HepG2 (cell line): Measurements from ENCODE around the gene OR11G2.

ENCODE experiments used
- IRF2 ChIP-seq: IDR thresholded peaks from 2 replicates; pipeline ENCODE4 v1.6.1; 2018; ENCODE audit warnings: missing genetic modification reagents, missing compliant biosample characterization
- NR2F1 ChIP-seq, 2 experiments: fragments of 450-650 bp in 1 of 2; formaldehyde crosslinking in 1 of 2; IDR thresholded peaks; 2 replicates each; pipeline versions ENCODE4 v1.5.0 to v1.6.1; 2016 to 2020; ENCODE audit warnings: mild to moderate bottlenecking in 1 of 2, missing compliant biosample characterization in 1 of 2, missing genetic modification reagents in 1 of 2, moderate library complexity in 1 of 2
- ZNF253 ChIP-seq: sonication (generic); formaldehyde crosslinking; IDR thresholded peaks from 2 replicates; pipeline ENCODE4 v1.8.0; 2022; ENCODE audit warnings: mild to moderate bottlenecking, missing genetic modification reagents, borderline replicate concordance
- ZNF619 ChIP-seq: sonication (generic); formaldehyde crosslinking; IDR thresholded peaks from 2 replicates; pipeline ENCODE4 v1.4.0; 2020; ENCODE audit warnings: mild to moderate bottlenecking, missing genetic modification reagents
- TF ChIP-seq, protein P1 (sequence below): sonication (generic); formaldehyde crosslinking; IDR thresholded peaks from 2 replicates; pipeline ENCODE4 v1.5.1; 2020; ENCODE audit warnings: missing genetic modification reagents, mild to moderate bottlenecking, borderline replicate concordance
- TF ChIP-seq, protein P2 (sequence below): sonication (generic); formaldehyde crosslinking; IDR thresholded peaks from 2 replicates; pipeline ENCODE4 v1.4.0; 2020; ENCODE audit warnings: missing genetic modification reagents, borderline replicate concordance
- TF ChIP-seq, protein P3 (sequence below): sonication (generic); formaldehyde crosslinking; conservative IDR thresholded peaks from 2 replicates; pipeline ENCODE4 v1.4.0; 2020; ENCODE audit warnings: missing genetic modification reagents

DNA sequence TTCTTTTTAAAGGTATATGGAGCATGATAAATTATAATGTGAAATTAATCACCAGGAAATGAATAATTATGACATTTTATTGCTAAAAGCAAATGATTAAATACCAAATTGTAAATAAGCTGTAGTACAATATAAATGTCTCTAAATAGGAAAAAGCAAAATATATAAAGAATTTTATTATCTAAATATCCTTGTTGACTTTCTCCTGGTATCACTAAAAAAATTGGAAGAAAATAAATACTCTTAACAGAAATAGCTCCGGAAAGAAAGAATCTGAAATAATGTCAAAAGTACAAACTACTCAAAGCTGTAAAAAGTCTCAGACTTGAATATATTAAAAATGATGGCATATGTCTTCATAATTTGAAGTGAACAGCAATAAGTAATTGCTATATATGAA lies 38.0 kb downstream of the OR11G2 start, which contains the start of gene OR11H7:
- TF ChIP-seq, protein P1, sequence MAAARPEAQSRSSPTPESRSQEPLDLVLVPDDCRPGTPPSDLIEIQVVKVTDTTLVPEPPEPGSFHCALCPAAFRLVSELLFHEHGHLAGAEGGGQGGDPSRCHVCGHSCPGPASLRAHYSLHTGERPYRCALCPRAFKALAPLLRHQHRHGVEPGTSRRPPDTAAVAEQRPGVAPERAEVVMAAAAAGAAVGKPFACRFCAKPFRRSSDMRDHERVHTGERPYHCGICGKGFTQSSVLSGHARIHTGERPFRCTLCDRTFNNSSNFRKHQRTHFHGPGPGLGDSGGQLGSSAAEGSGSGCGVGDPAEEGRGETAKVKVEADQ (CRISPR knock-in tag) = no peak
- no peak for TF ChIP-seq ZNF253 (CRISPR knock-in tag)
- TF ChIP-seq, protein P2, sequence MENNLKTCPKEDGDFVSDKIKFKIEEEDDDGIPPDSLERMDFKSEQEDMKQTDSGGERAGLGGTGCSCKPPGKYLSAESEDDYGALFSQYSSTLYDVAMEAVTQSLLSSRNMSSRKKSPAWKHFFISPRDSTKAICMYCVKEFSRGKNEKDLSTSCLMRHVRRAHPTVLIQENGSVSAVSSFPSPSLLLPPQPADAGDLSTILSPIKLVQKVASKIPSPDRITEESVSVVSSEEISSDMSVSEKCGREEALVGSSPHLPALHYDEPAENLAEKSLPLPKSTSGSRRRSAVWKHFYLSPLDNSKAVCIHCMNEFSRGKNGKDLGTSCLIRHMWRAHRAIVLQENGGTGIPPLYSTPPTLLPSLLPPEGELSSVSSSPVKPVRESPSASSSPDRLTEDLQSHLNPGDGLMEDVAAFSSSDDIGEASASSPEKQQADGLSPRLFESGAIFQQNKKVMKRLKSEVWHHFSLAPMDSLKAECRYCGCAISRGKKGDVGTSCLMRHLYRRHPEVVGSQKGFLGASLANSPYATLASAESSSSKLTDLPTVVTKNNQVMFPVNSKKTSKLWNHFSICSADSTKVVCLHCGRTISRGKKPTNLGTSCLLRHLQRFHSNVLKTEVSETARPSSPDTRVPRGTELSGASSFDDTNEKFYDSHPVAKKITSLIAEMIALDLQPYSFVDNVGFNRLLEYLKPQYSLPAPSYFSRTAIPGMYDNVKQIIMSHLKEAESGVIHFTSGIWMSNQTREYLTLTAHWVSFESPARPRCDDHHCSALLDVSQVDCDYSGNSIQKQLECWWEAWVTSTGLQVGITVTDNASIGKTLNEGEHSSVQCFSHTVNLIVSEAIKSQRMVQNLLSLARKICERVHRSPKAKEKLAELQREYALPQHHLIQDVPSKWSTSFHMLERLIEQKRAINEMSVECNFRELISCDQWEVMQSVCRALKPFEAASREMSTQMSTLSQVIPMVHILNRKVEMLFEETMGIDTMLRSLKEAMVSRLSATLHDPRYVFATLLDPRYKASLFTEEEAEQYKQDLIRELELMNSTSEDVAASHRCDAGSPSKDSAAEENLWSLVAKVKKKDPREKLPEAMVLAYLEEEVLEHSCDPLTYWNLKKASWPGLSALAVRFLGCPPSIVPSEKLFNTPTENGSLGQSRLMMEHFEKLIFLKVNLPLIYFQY (CRISPR knock-in tag) = no peak
- TF ChIP-seq, protein P3, sequence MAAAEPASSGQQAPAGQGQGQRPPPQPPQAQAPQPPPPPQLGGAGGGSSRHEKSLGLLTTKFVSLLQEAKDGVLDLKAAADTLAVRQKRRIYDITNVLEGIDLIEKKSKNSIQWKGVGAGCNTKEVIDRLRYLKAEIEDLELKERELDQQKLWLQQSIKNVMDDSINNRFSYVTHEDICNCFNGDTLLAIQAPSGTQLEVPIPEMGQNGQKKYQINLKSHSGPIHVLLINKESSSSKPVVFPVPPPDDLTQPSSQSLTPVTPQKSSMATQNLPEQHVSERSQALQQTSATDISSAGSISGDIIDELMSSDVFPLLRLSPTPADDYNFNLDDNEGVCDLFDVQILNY (CRISPR knock-in tag) = no peak
- TF ChIP-seq IRF2 (CRISPR knock-in tag) = no peak
- no peak for TF ChIP-seq NR2F1 (CRISPR knock-in tag; IDR thresholded peaks at IDR 0.05)
- TF ChIP-seq ZNF619 (CRISPR knock-in tag) = no peak
